Neural cell (in vitro differentiated cells): ENCODE results near the gene PHLDB1. TPM values are rescaled to one million over a fixed set of nuclear protein-coding genes. Genes with fewer than 3 reads are reported as not detected.

Source experiments
- H2AFZ ChIP-seq: fragments of 200-600, 300-800 bp; sonication (generic), shearing (Covaris generic); 2 replicates; pipeline ENCODE4 v1.6.0; 2014; ENCODE audit warnings: low read depth, mild to moderate bottlenecking, antibody characterized with exemption, low read length, moderate library complexity
- H3F3A ChIP-seq: fragments of 200-600 bp; shearing (Covaris generic); 2 replicates; pipeline ENCODE4 v1.6.1; 2016; ENCODE audit warnings: mild to moderate bottlenecking, moderate library complexity, mixed read lengths, antibody characterized with exemption, low read length; ENCODE audit not compliant: insufficient read depth, poor library complexity, severe bottlenecking
- H3K27ac ChIP-seq: fragments of 200-600, 300-800 bp; sonication (generic), shearing (Covaris generic); 2 replicates; pipeline ENCODE4 v1.5.1; 2014; ENCODE audit warnings: mild to moderate bottlenecking, low read length, moderate library complexity
- H3K27me3 ChIP-seq: fragments of 300-800, 200-600 bp; sonication (generic), shearing (Covaris generic); 2 replicates; pipeline ENCODE4 v1.6.0; 2014; ENCODE audit warnings: mild to moderate bottlenecking, low read depth, low read length, moderate library complexity; ENCODE audit not compliant: insufficient read depth
- H3K36me3 ChIP-seq: fragments of 300-800, 200-600 bp; sonication (generic), shearing (Covaris generic); 2 replicates; pipeline ENCODE4 v1.5.1; 2014; ENCODE audit warnings: mild to moderate bottlenecking, antibody characterized with exemption, low read length, moderate library complexity; ENCODE audit not compliant: insufficient read depth
- H3K4me2 ChIP-seq: fragments of 300-800, 200-600 bp; sonication (generic), shearing (Covaris generic); 2 replicates; pipeline ENCODE4 v1.6.0; 2014; ENCODE audit warnings: mild to moderate bottlenecking, low read length
- H3K4me3 ChIP-seq: fragments of 300-800, 200-600 bp; sonication (generic), shearing (Covaris generic); 2 replicates; pipeline ENCODE4 v1.5.1; 2014; ENCODE audit warnings: mild to moderate bottlenecking, low read length, moderate library complexity
- H3K79me2 ChIP-seq: fragments of 200-600 bp; shearing (Covaris generic); replicated peaks from 2 replicates; pipeline ENCODE4 v1.6.0; 2014; ENCODE audit warnings: mild to moderate bottlenecking, low read length, moderate library complexity; ENCODE audit not compliant: insufficient read depth
- H3K9ac ChIP-seq: fragments of 300-800, 200-600 bp; sonication (generic), shearing (Covaris generic); 2 replicates; pipeline ENCODE4 v1.6.1; 2016; ENCODE audit warnings: mild to moderate bottlenecking, low read length, mixed read lengths
- H3K9me2 ChIP-seq: fragments of 200-600 bp; shearing (Covaris generic); 2 replicates; pipeline ENCODE4 v1.6.1; 2016; ENCODE audit warnings: mild to moderate bottlenecking, low read length, mixed read lengths; ENCODE audit not compliant: insufficient read depth
- H3K9me3 ChIP-seq: fragments of 200-600, 300-800 bp; sonication (generic), shearing (Covaris generic); 2 replicates; pipeline ENCODE4 v1.6.1; 2016; ENCODE audit warnings: mild to moderate bottlenecking, mixed run types, low read length, moderate library complexity, mixed read lengths
- H4K20me1 ChIP-seq: fragments of 200-600 bp; shearing (Covaris generic); 2 replicates; pipeline ENCODE4 v1.6.1; 2016; ENCODE audit warnings: mild to moderate bottlenecking, mixed run types; ENCODE audit not compliant: insufficient read depth
- EZH2 ChIP-seq: fragments of 200-600, 300-800 bp; shearing (Covaris generic), sonication (generic); IDR thresholded peaks from 2 replicates; pipeline ENCODE4 v1.6.1; 2014; ENCODE audit warnings: antibody characterized with exemption, low read length, borderline replicate concordance, mild to moderate bottlenecking; ENCODE audit not compliant: insufficient read depth, poor library complexity, severe bottlenecking
- MXI1 ChIP-seq: fragments of 450-650 bp; conservative IDR thresholded peaks from 2 replicates; pipeline ENCODE4 v1.6.1; 2014; ENCODE audit warnings: antibody characterized with exemption, mild to moderate bottlenecking; ENCODE audit not compliant: poor library complexity, severe bottlenecking
- POLR2AphosphoS5 ChIP-seq: IDR thresholded peaks from 2 replicates; pipeline ENCODE4 v1.6.1; 2012
- RAD21 ChIP-seq: fragments of 450-650 bp; conservative IDR thresholded peaks from 2 replicates; pipeline ENCODE4 v1.6.1; 2014; ENCODE audit warnings: antibody characterized with exemption, mild to moderate bottlenecking, moderate library complexity
- SMC3 ChIP-seq: fragments of 450-650 bp; conservative IDR thresholded peaks from 2 replicates; pipeline ENCODE4 v1.6.1; 2014; ENCODE audit warnings: antibody characterized with exemption, mild to moderate bottlenecking, moderate library complexity; ENCODE audit not compliant: poor library complexity
- TAF1 ChIP-seq: IDR thresholded peaks from 2 replicates; pipeline ENCODE4 v1.6.1; 2012; ENCODE audit warnings: low read depth
- polyA plus RNA-seq: library from polyadenylated mRNA; depleted of rRNA; stranded (reverse); fragments of >200 nt; gene quantifications from 2 replicates; pipeline ENCODE4 v1.2.3, GENCODE V29; 2014
- TF ChIP-seq, protein P1 (sequence below): fragments of 450-650 bp; IDR thresholded peaks from 2 replicates; pipeline ENCODE4 v1.5.1; 2014; ENCODE audit warnings: antibody characterized with exemption, mild to moderate bottlenecking, moderate library complexity; ENCODE audit not compliant: poor library complexity, severe bottlenecking
- TF ChIP-seq, protein P2 (sequence below): IDR thresholded peaks from 2 replicates; pipeline ENCODE4 v1.6.1; 2012; ENCODE audit warnings: borderline replicate concordance

The PHLDB1 gene
- polyA plus RNA-seq, 1 donor from 2014 or later: 114 TPM

- no peak overlapping the region for H2AFZ ChIP-seq
- no peaks in the 10 kb centered on the region for H3F3A ChIP-seq
- H3K9me2 ChIP-seq: no peaks in the 10 kb centered on the region
- peaks cover 10% of the 10 kb centered on the region for H3K36me3 ChIP-seq
- H3K4me3 ChIP-seq: peak overlapping the region; percentile 55
- no peaks in the 10 kb centered on the region for H3K27me3 ChIP-seq
- no peaks in the 10 kb centered on the region for H4K20me1 ChIP-seq
- H3K9ac ChIP-seq: peak overlapping the region; percentile 65
- TF ChIP-seq MXI1: no peak
- TF ChIP-seq SMC3: no peak
- TF ChIP-seq, protein P1, sequence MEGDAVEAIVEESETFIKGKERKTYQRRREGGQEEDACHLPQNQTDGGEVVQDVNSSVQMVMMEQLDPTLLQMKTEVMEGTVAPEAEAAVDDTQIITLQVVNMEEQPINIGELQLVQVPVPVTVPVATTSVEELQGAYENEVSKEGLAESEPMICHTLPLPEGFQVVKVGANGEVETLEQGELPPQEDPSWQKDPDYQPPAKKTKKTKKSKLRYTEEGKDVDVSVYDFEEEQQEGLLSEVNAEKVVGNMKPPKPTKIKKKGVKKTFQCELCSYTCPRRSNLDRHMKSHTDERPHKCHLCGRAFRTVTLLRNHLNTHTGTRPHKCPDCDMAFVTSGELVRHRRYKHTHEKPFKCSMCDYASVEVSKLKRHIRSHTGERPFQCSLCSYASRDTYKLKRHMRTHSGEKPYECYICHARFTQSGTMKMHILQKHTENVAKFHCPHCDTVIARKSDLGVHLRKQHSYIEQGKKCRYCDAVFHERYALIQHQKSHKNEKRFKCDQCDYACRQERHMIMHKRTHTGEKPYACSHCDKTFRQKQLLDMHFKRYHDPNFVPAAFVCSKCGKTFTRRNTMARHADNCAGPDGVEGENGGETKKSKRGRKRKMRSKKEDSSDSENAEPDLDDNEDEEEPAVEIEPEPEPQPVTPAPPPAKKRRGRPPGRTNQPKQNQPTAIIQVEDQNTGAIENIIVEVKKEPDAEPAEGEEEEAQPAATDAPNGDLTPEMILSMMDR: no peak
- TF ChIP-seq, protein P2, sequence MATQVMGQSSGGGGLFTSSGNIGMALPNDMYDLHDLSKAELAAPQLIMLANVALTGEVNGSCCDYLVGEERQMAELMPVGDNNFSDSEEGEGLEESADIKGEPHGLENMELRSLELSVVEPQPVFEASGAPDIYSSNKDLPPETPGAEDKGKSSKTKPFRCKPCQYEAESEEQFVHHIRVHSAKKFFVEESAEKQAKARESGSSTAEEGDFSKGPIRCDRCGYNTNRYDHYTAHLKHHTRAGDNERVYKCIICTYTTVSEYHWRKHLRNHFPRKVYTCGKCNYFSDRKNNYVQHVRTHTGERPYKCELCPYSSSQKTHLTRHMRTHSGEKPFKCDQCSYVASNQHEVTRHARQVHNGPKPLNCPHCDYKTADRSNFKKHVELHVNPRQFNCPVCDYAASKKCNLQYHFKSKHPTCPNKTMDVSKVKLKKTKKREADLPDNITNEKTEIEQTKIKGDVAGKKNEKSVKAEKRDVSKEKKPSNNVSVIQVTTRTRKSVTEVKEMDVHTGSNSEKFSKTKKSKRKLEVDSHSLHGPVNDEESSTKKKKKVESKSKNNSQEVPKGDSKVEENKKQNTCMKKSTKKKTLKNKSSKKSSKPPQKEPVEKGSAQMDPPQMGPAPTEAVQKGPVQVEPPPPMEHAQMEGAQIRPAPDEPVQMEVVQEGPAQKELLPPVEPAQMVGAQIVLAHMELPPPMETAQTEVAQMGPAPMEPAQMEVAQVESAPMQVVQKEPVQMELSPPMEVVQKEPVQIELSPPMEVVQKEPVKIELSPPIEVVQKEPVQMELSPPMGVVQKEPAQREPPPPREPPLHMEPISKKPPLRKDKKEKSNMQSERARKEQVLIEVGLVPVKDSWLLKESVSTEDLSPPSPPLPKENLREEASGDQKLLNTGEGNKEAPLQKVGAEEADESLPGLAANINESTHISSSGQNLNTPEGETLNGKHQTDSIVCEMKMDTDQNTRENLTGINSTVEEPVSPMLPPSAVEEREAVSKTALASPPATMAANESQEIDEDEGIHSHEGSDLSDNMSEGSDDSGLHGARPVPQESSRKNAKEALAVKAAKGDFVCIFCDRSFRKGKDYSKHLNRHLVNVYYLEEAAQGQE: peak; percentile 2
- no peak for TF ChIP-seq TAF1
- TF ChIP-seq RAD21: no peak
- no peak for TF ChIP-seq POLR2AphosphoS5
- no peak for TF ChIP-seq EZH2
- peak overlapping the region; percentile 94 for H3K27ac ChIP-seq
- no peaks in the 10 kb centered on the region for H3K79me2 ChIP-seq
- H3K9me3 ChIP-seq: no peaks in the 10 kb centered on the region
- H3K4me2 ChIP-seq: peak overlapping the region; percentile 56
These were observed 50.5 kb downstream of the PHLDB1 start for GRCh38 chr11:118657709-118658428.

DNA sequence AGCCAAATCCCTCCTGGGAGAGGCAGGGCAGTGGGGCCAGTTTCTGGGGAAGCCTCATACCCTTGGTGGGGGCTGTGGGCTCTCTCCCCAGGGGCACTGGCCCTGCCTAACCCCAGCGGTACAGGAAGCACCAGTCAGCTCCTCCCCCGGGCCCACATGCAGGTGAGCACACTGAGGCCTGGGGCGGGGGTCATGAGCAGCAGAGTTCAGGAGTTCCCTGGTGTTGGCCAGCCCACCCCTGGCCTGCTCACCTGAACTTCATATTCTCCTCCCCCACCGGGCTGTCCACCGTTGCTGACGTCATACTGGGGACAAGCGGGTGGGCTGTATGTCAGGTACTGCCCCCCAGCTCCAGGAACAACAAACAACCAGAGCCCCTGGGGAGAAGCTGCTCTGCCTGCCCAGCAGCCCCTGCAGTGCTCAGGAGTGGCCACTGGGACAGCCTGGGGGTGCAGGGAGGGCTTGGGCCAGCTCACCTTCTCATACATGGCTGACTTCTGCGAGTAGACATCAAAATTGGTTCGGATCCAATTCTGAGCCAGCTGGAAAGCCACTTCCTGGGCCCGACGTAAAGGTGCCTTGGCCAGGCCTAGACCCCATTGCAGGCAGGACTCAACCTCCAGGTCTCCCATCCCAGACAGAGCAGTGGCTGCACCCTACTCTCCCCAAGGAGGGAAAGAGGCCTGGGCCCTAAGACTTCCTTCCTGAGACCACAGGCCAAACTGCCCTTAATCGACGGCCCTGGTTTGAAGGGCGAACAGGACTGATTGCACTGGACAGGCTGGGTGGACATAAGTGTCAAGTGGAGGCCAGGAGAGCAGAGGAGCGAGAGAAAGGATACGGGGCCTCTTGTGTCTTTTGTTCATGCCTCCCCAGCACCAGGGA is 51.3 kb downstream of the PHLDB1 start:
- TF ChIP-seq, protein P2: no peak
- TF ChIP-seq SMC3: no peak
- TF ChIP-seq, protein P1: no peak
- Histone ChIP-seq H3K9me3 (no peaks in the 10 kb centered on the region), H3K27ac (peak overlapping the region; percentile 94), H3K27me3 (no peaks in the 10 kb centered on the region), H3F3A (no peaks in the 10 kb centered on the region), H3K9me2 (no peaks in the 10 kb centered on the region), H3K4me3 (peak overlapping the region; percentile 55), H3K79me2 (no peaks in the 10 kb centered on the region), H3K36me3 (peaks cover 10% of the 10 kb centered on the region), H3K4me2 (no peak overlapping the region), H2AFZ (no peak overlapping the region), H3K9ac (peak overlapping the region; percentile 65), H4K20me1 (no peaks in the 10 kb centered on the region)
